ENCODE results near the gene ST6GALNAC4.
A peak's percentile ranks its signal among the peaks of the same experiment; 100 is the strongest.

The ST6GALNAC4 gene

GRCh38 chr9:127946728-127947127 is 29.9 kb upstream of the ST6GALNAC4 start:
- DNase-seq (ENCODE audit: low spot score): no peak

GRCh38 chr9:127945942-127946341 is 29.1 kb upstream of the ST6GALNAC4 start:
- no peak for DNase-seq (ENCODE audit: low spot score)

GRCh38 chr9:127945338-127945737 is 28.5 kb upstream of the ST6GALNAC4 start:
- DNase-seq (ENCODE audit: low spot score): no peak

GRCh38 chr9:127944586-127945218 is 27.9 kb upstream of the ST6GALNAC4 start:
- no peak for DNase-seq (ENCODE audit: low spot score)

- peak; percentile 72 for DNase-seq (ENCODE audit: low spot score)
Measured at GRCh38 chr9:127943731-127944144, 26.9 kb upstream of the ST6GALNAC4 start.

GRCh38 chr9:127943011-127943662 is 26.3 kb upstream of the ST6GALNAC4 start:
- DNase-seq (ENCODE audit: low spot score): no peak

GRCh38 chr9:127942216-127943010 is 25.6 kb upstream of the ST6GALNAC4 start:
- DNase-seq (ENCODE audit: low spot score): peak; percentile 51

GRCh38 chr9:127941961-127942215 is 25.0 kb upstream of the ST6GALNAC4 start:
- DNase-seq (ENCODE audit: low spot score): no peak

GRCh38 chr9:127941062-127941960 is 24.5 kb upstream of the ST6GALNAC4 start:
- DNase-seq (ENCODE audit: low spot score): no peak

- DNase-seq (ENCODE audit: low spot score): no peak
Measured at GRCh38 chr9:127940593-127940992, 23.8 kb upstream of the ST6GALNAC4 start.

GRCh38 chr9:127938298-127938690 is 21.5 kb upstream of the ST6GALNAC4 start:
- DNase-seq (ENCODE audit: low spot score): no peak

- peak; percentile 84 for DNase-seq (ENCODE audit: low spot score)
Measured at GRCh38 chr9:127937388-127938297, 20.8 kb upstream of the ST6GALNAC4 start, which contains the start of gene DPM2. Gene DPM2 (minus strand): TSS chr9:127937854. CDS start chr9:127937820, 34 bp downstream.

GRCh38 chr9:127937056-127937387 is 20.2 kb upstream of the ST6GALNAC4 start:
- DNase-seq (ENCODE audit: low spot score): no peak

- DNase-seq (ENCODE audit: low spot score): no peak
Measured at GRCh38 chr9:127936347-127936852, 19.6 kb upstream of the ST6GALNAC4 start.

GRCh38 chr9:127935765-127936221 is 19.0 kb upstream of the ST6GALNAC4 start:
- DNase-seq (ENCODE audit: low spot score): no peak

GRCh38 chr9:127934986-127935385 is 18.1 kb upstream of the ST6GALNAC4 start:
- DNase-seq (ENCODE audit: low spot score): no peak

GRCh38 chr9:127934248-127934647 is 17.4 kb upstream of the ST6GALNAC4 start:
- DNase-seq (ENCODE audit: low spot score): no peak

GRCh38 chr9:127931092-127931881 is 14.4 kb upstream of the ST6GALNAC4 start:
- no peak for DNase-seq (ENCODE audit: low spot score)

GRCh38 chr9:127930231-127931091 is 13.6 kb upstream of the ST6GALNAC4 start, which contains the start of gene PIP5KL1:
Gene PIP5KL1 (minus strand): TSS chr9:127930777. CDS start chr9:127930752, 25 bp downstream.
- DNase-seq (ENCODE audit: low spot score): peak; percentile 64

Data from CD4-positive, alpha-beta T cell treated with Interleukin-2 at 100 ng/mL for 4 hours (primary cell).